ENCODE results near the gene CEPT1.

Gene CEPT1

DNA sequence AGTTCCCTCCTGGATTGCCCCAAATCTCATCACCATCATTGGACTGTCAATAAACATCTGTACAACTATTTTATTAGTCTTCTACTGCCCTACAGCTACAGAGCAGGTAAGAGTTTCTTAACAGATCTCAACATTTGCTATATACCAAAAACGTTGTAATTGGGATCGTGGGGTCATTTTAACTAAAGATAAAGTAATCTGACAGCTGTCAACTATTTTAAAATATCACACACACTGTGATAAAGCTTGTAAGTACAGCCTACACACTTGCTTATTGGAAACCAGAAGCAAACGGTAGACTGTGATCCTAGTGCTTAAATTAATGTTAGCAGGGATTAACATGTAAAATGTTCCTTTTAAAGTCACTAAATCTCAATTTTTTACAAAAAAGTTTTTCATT lies 7.9 kb downstream of the CEPT1 start:
- no peak for DNase-seq (ENCODE audit: low spot score)

DNA sequence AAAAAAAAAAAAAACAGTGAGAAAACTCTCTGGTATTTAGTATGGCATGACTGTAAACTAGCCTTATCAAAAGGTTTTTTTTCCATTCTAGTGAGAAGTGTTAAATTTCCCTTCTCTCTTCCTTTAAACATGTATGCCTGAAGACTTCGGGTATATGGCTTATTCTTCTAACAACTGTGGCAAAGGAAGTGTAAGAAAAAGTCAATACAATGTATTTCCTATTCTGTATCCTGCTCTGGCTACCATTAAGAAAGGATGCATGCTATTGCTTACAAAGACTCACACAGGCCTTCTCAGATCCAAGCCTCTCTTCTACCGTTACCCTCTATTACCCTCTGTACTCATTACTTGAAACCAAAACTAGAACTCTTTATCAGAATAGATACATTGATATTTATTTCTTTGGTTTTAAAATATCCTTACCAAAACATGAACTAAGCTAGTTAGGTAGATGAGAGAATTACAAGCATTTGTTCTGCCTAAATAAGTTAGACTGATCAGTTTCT lies 8.4 kb downstream of the CEPT1 start:
- DNase-seq (ENCODE audit: low spot score) = peak; percentile 27

DNA sequence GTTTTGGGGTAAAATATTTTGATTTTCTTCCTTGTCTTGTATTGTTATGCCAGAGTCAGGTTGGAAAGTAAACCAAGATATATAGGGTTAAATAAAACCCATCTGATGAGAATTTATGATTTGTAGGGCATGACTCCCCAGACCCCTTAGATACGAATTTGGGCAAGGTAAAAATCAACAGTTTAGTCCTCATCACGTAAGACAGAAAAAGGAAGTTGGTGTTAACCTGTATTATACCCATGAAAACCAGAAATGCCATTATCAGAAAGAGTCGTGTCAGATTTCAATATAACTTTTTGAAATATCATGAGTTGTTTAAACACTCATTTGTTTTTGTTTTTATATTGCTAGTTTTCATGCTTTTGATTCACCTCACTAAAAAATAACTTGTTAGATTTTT lies 11.8 kb downstream of the CEPT1 start:
- DNase-seq (ENCODE audit: low spot score) = no peak

DNA sequence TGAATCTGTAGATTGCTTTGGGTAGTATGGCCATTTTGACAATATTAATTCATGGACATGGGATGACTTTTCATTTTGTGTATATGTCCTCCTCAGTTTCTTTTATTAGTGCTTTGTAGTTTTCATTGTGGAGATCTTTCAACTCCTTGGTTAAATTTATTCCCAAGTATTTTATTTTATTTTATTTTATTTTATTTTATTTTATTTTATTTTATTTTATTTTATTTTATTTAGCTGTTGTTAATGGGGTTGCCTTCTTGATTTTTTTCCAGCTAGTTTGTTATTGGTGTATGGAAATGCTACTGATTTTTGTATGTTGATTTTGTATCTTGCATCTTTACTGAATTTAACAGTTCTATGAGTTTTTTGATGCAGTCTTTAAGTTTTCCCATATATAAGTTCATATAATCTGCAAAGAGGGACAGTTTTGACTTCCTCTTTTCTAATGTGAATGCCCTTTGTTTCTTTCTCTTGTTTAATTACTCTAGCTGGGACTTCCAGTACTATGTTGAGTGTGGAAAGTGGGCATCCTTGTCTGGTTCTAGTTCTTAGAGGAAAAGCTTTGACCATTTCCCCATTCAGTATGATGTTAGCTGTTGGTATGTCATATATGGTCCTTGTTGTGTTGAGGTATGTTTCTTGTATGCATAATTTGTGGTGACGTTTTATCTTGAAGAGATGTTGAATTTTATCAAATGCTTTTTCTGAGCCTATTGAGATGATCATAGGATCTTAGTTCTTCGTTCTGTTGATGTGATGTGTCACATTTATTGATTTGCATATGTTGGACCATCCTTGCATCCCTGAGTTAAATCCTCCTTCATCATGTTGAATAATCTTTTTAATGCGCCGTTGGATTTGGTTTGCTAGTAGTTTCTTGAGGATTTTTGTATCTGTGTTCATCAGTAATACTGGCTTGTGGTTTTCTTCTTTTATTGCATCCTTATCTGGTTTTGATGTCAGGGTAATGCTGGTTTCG lies 14.3 kb downstream of the CEPT1 start:
- no peak for DNase-seq (ENCODE audit: low spot score)

DNA sequence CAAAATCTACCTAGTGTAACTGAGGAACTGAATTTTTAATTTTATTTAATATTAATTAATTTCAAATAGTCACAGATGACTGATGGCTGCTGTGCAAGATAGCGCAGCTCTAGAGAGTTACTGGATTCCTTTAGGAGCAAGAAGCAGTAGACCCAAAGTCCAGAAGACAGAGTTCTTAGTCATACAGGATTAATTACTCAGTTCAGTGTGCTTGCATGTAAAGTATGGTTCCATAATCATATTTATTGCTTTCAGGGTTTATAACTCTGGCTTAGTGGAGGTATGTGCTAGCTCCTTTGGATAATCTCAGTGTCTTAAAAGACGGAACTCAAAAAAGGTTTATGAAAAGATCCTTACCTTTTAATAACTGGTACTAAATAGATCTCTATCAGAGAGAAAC lies 17.4 kb downstream of the CEPT1 start:
- no peak for DNase-seq (ENCODE audit: low spot score)

DNA sequence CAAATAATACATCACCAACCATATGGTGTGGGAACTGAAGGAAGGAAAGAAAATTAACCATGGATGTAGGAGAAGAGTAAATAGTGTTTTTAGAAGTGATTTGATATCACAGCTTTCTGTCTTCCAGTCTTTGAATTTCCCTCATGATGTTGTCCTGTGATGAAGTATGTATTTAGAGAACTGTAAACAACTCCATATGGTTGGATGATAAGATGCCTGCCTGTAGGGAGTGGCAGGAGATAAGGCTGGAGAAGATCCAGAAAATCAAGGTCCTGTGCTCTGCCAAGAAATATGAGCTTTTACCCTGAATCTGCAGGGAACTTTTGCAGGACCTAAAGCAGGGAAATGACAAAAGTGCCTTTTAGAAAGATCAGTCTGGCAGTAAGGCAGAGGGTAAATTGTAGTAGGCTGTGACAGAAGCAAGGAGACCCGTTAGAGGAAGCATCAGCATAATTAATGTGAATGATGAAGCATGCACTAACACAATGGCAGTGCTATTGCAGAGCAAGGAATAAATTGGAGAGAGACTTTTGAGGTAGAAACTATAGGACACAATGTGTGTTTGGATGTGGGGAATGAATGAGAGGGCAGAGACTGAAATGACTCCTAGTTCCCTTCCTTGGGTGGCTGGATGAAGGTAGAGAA lies 21.9 kb downstream of the CEPT1 start:
- no peak for DNase-seq (ENCODE audit: low spot score)

DNA sequence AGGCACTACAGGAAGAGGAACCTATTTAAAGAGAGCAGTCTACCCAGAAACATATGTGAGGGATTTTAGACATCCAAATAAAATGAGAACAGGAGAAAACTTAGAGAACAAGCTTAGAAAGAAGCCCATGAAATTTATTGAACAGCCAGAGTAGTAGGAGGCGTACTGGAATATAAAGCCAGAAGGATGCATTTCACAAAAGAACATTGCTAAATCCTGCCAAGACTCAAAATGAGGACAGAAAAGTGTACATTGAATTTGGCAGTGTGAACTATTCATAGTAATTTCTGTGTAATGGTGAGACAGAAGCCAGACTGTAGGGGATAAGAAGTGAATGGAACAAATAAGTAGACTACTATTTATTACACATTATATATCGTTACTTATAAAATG lies 22.5 kb downstream of the CEPT1 start:
- no peak for DNase-seq (ENCODE audit: low spot score)

DNA sequence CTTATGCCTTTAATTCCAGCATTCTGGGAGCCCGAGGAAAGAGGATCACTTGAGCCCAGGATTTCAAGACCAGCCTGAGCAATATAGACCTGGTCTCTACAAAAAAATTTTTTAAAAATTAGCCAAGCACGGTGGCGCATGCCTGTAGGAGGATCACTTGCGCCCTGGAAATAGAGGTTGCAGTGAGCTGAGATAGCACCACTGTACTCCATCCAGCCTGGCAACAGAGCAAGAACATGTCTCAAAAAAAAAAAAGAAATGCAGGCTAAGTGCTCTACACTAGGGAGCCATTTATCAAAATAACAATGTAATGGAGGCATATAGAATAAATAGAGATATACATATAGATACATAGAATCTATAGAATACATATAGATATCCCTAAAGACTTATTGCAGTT lies 23.3 kb downstream of the CEPT1 start:
- DNase-seq (ENCODE audit: low spot score) = no peak

DNA sequence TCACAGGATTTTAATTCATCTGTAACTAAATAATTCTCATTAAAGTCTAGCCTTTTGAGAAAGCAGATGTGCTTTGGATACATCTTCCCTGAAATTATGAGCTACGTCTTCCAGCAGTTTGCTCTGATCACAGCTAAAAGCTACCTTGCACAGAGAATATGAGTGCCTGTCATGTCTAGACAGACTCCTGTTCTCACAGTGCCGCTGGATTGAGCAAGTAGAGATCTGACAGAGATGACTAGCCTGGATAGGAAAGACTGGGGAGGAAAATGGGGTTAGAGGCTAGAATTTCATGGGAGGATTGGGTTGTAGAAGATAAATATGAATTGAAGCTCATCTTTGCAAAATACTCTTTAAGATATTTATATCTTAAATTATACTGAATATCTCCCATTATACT lies 24.1 kb downstream of the CEPT1 start:
- DNase-seq (ENCODE audit: low spot score) = no peak

DNA sequence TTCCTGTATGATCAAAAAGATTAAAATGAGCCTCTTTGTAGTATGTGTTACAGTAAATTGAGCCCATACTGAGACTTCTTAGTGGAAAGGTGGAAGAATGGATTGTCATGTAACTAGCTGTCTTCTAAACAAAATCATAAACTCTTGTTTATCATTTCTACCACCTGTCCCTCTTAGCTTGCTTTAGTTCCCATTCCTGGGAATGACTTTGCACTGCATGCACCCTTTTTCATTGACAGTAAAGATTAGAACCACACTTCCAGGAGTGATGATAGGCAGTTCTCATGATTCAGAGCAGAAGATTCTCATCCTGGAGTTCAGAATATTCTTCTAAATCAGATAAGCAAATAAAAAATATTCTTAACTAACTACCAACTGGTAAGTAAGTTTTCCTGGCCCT lies 32.4 kb downstream of the CEPT1 start:
- no peak for DNase-seq (ENCODE audit: low spot score)

DNA sequence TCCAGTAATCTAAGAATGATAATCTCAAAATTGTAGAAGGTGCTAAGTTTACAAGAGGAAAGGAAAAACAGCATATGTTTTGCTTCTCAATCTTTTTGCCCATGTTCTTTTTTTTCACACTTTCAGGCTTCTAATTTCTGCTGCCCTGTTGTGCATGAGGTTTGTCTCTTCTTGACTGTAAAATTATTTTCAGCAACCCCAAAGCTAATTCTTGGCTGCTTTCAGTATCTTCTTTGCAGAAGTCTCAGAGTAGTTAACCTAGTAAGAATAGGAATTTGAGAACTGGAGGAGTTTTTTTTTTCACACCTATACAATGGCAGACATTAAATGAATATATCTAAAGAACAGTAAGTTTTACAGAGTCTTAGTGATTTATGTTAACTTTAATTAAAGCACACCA lies 34.0 kb downstream of the CEPT1 start:
- no peak for DNase-seq (ENCODE audit: low spot score)

DNA sequence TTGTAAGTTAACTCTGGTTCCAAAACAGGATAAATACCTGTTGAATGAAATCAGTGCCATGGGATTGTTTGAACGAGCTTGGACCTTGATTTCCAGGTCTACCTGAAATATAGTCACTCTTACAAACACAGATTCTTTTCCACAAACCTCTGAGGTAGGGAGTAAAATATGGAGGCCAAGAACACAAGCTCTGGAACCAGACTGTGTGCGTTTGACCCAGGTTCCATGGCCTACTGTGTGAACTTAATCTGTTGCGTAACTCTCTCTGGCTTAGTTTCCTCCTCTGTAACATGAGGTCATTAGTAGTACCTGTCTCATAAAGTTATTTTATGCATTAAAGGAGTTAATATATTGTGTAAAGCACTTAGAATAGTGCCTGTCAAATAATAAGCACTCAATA lies 35.3 kb downstream of the CEPT1 start:
- no peak for DNase-seq (ENCODE audit: low spot score)

DNA sequence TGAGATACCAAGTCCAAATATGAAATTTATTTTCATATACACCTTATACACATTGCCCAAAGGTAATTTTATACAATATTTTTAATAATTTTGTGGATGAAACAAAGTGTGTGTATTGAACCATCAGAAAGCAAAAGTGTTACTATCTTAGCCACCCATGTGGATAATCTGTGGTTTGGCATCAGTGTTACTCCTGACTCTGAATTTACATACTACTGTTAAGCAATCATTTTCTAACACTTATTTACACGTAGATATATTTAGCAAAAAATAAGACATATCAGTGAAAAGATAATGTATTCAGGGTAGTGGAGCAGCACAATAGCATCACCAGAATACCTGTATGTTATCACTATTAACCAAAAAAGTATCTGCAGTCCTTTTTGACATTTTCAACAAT lies 36.7 kb downstream of the CEPT1 start:
- DNase-seq (ENCODE audit: low spot score) = no peak

DNA sequence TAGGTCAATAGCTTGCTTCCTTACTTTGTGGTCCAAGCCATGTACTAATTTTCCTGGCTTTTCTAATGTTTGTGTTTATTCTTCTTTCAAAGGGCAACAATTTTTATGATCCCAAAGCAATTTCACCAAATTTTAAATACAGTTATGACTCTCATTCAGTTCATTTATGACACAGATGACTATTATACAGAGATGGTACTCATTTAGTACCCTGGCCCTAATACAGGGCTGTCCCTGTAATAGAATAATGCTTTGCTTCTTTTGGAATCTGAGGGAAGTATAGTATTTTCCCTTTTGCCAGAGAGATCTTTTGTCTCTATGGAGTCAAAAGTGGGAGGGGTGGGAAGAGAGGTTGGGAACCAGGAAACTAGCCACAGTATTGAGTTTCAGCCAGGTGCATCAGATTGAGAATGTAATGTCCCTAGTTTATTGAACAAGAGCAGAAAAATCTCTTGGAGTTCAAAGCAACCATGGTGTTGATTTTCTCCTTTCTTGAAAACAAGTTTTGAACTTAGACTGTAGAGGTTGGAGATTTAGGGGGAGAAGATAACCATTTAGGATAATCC lies 40.0 kb downstream of the CEPT1 start:
- DNase-seq (ENCODE audit: low spot score) = no peak

DNA sequence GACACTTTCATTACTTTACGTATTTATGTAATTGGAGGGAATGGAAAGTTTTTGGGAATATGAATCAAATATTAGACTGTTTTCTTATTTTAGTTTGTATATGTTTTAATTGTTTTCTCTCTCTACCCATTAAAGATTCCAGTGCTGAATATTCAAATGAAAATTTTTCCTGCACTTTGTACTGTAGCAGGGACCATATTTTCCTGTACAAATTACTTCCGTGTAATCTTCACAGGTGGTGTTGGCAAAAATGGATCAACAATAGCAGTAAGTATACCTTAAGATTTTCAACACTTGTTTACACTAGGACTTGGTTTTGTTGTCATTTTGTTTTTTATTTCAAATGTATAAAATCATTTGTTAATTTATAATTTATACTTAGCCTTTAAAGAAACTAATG lies 42.0 kb downstream of the CEPT1 start:
- no peak for DNase-seq (ENCODE audit: low spot score)

DNA sequence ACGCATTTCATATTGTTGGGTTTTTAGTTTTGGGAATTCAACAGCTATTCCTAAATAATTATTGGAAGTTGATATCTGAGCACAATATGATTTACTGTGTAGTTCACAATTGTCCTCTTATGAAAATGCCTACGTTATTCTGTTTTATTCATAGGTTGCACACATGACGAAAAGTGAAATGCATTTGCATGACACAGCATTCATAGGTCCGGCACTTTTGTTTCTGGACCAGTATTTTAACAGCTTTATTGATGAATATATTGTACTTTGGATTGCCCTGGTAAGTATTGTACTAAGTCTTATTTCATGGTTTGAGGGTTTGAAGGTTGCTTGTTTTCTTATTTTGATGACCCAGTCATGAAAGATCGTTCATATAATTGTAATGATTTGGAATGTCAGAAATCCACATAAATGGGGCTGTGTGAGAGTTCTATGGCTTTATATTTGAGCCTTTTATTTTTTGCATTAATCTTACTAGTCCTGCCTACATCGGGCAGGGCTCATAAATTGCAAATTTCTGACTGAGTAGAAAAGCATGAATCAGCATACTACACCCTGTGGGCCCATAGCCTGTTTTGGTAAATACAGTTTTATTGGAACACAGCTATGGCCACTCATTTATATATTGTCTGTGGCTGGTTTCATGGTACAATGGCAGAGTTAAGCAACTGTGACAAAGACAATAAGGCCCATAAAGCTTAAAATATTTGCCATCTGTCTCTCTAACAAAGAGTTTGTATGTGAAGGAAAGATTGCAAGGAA lies 43.5 kb downstream of the CEPT1 start:
- no peak for DNase-seq (ENCODE audit: low spot score)

DNA sequence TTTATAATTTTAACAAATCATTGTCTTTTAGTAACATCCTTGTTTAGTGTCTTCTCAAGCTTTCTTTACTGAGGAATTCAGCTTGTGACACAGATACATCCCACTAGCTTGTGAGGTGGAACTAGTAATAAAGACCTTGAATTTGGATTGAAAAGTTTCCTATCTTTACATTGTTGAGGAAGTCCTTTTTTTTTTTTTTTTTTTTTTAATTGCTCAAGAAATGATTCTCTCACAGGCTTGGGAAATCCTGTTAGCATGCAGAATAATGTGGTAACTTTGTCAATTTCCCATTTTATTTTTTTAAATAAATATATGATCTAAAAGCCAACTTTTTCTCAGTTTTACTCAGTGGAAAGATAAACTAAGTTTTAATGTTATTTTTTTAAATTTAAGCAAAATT lies 44.6 kb downstream of the CEPT1 start:
- DNase-seq (ENCODE audit: low spot score) = no peak

DNA sequence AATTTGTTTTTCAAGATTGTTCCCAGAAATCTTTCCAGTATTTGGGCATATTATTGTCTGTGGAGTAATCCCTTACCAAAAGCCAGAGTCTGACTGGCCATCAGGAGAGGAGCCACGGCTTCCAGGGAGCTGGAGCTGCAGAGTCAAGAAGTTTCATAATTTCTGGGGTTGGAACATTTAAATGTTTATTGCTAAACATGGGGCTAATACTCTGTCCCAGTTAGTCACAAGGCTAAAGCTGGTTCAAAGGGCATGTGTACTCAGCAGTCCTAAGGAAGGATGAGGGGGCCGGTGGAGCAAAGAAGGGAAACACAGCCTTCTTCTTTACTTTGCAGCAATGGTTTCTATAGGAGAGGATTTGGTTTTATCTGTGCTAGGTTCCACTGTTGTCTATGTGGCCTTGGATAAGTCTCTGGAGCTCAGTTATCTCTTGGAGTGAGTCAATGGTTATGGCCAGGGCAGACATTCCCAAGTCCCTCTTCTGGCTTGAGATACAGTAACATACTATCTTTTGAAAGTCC lies 51.0 kb downstream of the CEPT1 start:
- no peak for DNase-seq (ENCODE audit: low spot score)

DNA sequence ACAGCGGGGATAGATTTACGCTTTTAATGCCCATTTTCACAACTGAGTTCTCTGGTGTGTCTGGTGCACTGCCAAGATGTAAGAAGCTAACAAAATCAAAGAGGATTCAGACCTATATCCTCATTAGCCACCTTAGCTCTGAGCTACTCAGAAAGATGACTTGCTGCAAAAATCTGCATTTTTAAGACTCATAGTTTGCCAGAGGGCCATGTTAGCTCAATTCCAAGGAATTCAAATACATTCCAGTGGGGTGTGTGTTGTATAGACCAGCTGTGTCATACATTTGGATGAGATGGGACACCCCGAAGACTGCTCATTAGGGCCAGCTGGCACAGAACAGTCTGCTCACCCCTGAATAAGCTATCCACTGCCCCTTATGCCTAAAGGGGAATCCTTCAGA lies 51.5 kb downstream of the CEPT1 start:
- no peak for DNase-seq (ENCODE audit: low spot score)

DNA sequence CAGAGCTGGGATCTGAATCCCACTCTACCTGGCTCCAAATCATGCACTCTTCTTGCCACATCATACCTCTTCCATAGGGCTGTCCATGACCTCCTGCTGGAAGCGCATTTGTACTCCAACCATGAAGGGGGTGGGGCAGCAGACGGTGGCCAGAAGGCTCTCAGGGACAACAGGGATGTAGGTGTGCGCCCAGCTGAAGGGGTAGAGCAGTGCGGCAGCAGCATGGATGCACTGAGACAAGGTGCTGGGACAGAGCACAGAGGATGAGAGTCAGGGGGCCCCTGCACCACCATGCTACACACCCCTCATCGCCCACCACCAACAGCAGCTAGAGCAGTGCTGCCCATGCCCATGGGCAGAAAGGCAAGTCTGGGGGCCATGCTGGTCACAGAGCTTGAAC lies 52.1 kb downstream of the CEPT1 start:
- DNase-seq (ENCODE audit: low spot score) = no peak

DNA sequence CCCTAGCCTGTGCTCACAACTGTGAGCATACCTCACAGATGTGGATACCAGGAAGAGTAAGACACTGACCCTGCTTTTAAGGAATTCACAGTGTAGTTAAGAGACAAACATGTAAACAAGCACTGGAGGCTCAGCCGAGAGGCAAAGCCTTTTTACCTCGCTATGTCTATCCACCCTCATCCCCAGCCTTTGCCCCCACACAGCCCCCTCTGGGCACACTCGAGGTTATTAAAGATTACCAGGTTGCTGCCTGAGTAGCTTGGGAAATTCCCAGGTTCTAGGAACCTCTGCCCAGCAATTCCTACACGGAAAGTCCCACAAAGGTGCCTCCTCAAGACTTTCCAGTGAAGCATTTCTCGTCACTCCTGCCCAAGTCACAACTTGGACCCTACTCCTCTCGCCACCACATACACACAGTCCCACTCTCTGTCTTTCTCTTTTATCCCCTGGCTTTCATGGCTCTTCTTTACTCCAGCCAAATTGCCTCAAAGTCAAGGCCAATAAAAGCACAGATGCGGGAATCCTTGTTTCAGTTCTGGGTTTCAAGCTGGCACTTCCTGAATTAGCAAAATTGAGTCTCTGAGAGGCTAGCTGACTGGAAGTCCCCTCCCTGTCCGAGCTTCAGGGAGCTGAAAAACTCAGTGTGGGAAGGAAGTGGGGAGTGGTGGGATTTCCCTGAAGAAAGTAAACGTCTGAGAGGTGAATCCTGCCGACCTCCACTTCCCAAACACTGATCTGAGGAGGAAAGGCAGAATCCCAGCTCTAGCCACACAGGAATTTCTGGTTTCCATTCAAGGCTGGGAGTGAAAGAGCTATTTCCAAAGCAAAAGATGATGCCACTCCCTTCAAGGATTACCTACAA lies 52.9 kb downstream of the CEPT1 start:
- DNase-seq (ENCODE audit: low spot score) = no peak
